Measurements from ENCODE around the gene TMEM176B.
A peak's percentile ranks its signal among the peaks of the same experiment; 100 is the strongest.

GRCh38 chr7:150824379-150825177 is 24.4 kb upstream of the TMEM176B start:
- TF ChIP-seq CTCF (IDR thresholded peaks at IDR 0.05) = peak in 3 of 4 donors; percentile 20 to 42 (median 30)
- TF ChIP-seq POLR2A (IDR thresholded peaks at IDR 0.05) = no peak
